Mesenchymal stem cell (in vitro differentiated cells and primary cell): ENCODE data around the gene WNK4.

Source experiments
- DNase-seq: peaks from one replicate; pipeline ENCODE4 v3.0.0-alpha.2; 2013
- H2AFZ ChIP-seq: one replicate; pipeline ENCODE4 v1.6.1; 2013; ENCODE audit warnings: low read depth, mild to moderate bottlenecking, control low read depth, inconsistent platforms, low read length, moderate library complexity
- H2AK5ac ChIP-seq: 2 replicates; pipeline ENCODE4 v1.6.1; 2013; ENCODE audit warnings: low read length, moderate library complexity, mild to moderate bottlenecking, inconsistent platforms; ENCODE audit not compliant: severe bottlenecking
- H2BK120ac ChIP-seq: one replicate; pipeline ENCODE4 v1.6.1; 2013; ENCODE audit warnings: low read depth, mild to moderate bottlenecking, inconsistent platforms, low read length, moderate library complexity
- H2BK12ac ChIP-seq, 2 experiments: one replicate each; pipeline ENCODE4 v1.6.1; 2013; ENCODE audit warnings: inconsistent platforms in 2 of 2, low read length in 2 of 2, mild to moderate bottlenecking in 2 of 2, moderate library complexity in 2 of 2, control low read depth in 1 of 2
- H2BK15ac ChIP-seq: one replicate; pipeline ENCODE4 v1.6.1; 2013; ENCODE audit warnings: mild to moderate bottlenecking, low read depth, inconsistent platforms; ENCODE audit not compliant: poor library complexity, severe bottlenecking
- H2BK5ac ChIP-seq: 2 replicates; pipeline ENCODE4 v1.6.1; 2013; ENCODE audit warnings: low read depth, mild to moderate bottlenecking, low read length, control low read depth, inconsistent platforms; ENCODE audit not compliant: poor library complexity, severe bottlenecking
- H3K14ac ChIP-seq, 2 experiments: one replicate each; pipeline ENCODE4 v1.6.1; 2013; ENCODE audit warnings: inconsistent platforms in 2 of 2, low read length in 2 of 2, control low read depth in 1 of 2, mild to moderate bottlenecking in 1 of 2, moderate library complexity in 1 of 2
- H3K18ac ChIP-seq, 2 experiments: one replicate each; pipeline ENCODE4 v1.6.1; 2013; ENCODE audit warnings: inconsistent platforms in 2 of 2, low read length in 2 of 2, control low read depth in 1 of 2, low read depth in 1 of 2, mild to moderate bottlenecking in 1 of 2
- H3K23ac ChIP-seq, 2 experiments: one replicate each; pipeline ENCODE4 v1.6.1; 2013; ENCODE audit warnings: inconsistent platforms in 2 of 2, low read length in 2 of 2, mild to moderate bottlenecking in 2 of 2, moderate library complexity in 2 of 2, control low read depth in 1 of 2
- H3K27ac ChIP-seq: 2 replicates; pipeline ENCODE4 v1.5.1; 2013; ENCODE audit warnings: mild to moderate bottlenecking, moderate library complexity, low read length, control low read depth, inconsistent platforms; ENCODE audit not compliant: poor library complexity, severe bottlenecking
- H3K27me3 ChIP-seq, 2 experiments: 2 replicates each; pipeline versions ENCODE4 v1.6.1 to v1.7.0; 2013; ENCODE audit warnings: low read length in 2 of 2, mild to moderate bottlenecking in 2 of 2, moderate library complexity in 2 of 2, control low read depth in 1 of 2, inconsistent platforms in 1 of 2; ENCODE audit not compliant: control insufficient read depth in 1 of 2, insufficient read depth in 1 of 2
- H3K36me3 ChIP-seq, 2 experiments: 2 replicates each; pipeline versions ENCODE4 v1.6.1 to v1.7.0; 2013; ENCODE audit warnings: low read length in 2 of 2, control low read depth in 1 of 2, inconsistent platforms in 1 of 2, low read depth in 1 of 2, mild to moderate bottlenecking in 1 of 2; ENCODE audit not compliant: insufficient read depth in 2 of 2, control insufficient read depth in 1 of 2
- H3K4ac ChIP-seq, 2 experiments: one replicate each; pipeline ENCODE4 v1.6.1; 2013; ENCODE audit warnings: inconsistent platforms in 2 of 2, low read length in 2 of 2, mild to moderate bottlenecking in 2 of 2, moderate library complexity in 2 of 2, control low read depth in 1 of 2, low read depth in 1 of 2
- H3K4me1 ChIP-seq: 2 replicates; pipeline ENCODE4 v1.6.1; 2013; ENCODE audit warnings: low read depth, low read length, control low read depth; ENCODE audit not compliant: control insufficient read depth, insufficient read depth
- H3K4me2 ChIP-seq: 2 replicates; pipeline ENCODE4 v1.6.1; 2013; ENCODE audit warnings: low read length, mild to moderate bottlenecking, inconsistent platforms; ENCODE audit not compliant: poor library complexity, severe bottlenecking
- H3K4me3 ChIP-seq, 2 experiments: 2 replicates each; pipeline versions ENCODE4 v1.5.1 to v1.7.0; 2013; ENCODE audit warnings: low read length in 2 of 2, mild to moderate bottlenecking in 2 of 2, control low read depth in 1 of 2, low read depth in 1 of 2; ENCODE audit not compliant: insufficient read depth in 1 of 2
- H3K79me1 ChIP-seq: replicated peaks from 2 replicates; pipeline ENCODE4 v1.6.1; 2013; ENCODE audit warnings: mild to moderate bottlenecking, control low read depth, low read length, inconsistent platforms; ENCODE audit not compliant: poor library complexity, severe bottlenecking
- H3K9ac ChIP-seq: 2 replicates; pipeline ENCODE4 v1.7.0; 2013; ENCODE audit warnings: mild to moderate bottlenecking, low read length, moderate library complexity
- H3K9me3 ChIP-seq: 2 replicates; pipeline ENCODE4 v1.7.0; 2013; ENCODE audit warnings: mild to moderate bottlenecking, low read length; ENCODE audit not compliant: control insufficient read depth
- H4K8ac ChIP-seq: one replicate; pipeline ENCODE4 v1.6.1; 2013; ENCODE audit warnings: inconsistent platforms, mild to moderate bottlenecking, low read length, moderate library complexity
- H4K91ac ChIP-seq: one replicate; pipeline ENCODE4 v1.6.1; 2013; ENCODE audit warnings: mild to moderate bottlenecking, low read length, inconsistent platforms
- WGBS: methylation state at CpG from one replicate; pipeline ENCODE4 v1.1.7; 2013; ENCODE audit warnings: mixed read lengths; 5-methylcytosine and 5-hydroxymethylcytosine counted together

The WNK4 gene

GRCh38 chr17:42833767-42834422, 53.5 kb downstream of the WNK4 start:
- WGBS, result 7% methylated on average over 17 of the region's 18 CpGs
- Histone ChIP-seq H2AK5ac (no peak overlapping the region), H3K4me3 (peak overlapping the region; percentile 93 to 94), H3K9ac (peak overlapping the region; percentile 99), H4K91ac (peak overlapping the region; percentile 65), H3K23ac (peak overlapping the region in 1 of 2 experiments; percentile 2), H4K8ac (peak overlapping the region; percentile 75), H3K27me3 (peaks cover 0 to 3% of the 10 kb centered on the region in 2 experiments), H2BK15ac (peak overlapping the region; percentile 6), H3K9me3 (no peaks in the 10 kb centered on the region), H3K36me3 (peaks cover 35 to 43% of the 10 kb centered on the region in 2 experiments), H3K4me1 (peaks cover 3% of the 10 kb centered on the region), H3K4ac (peak overlapping the region; percentile 71 to 89), H3K27ac (no peak overlapping the region), H2AFZ (peak overlapping the region; percentile 6), H2BK120ac (no peak overlapping the region), H3K79me1 (peaks cover 27% of the 10 kb centered on the region), H3K14ac (peak overlapping the region; percentile 23 to 26), H2BK5ac (peak overlapping the region; percentile 10), H2BK12ac (no peak overlapping the region), H3K4me2 (peak overlapping the region; percentile 77), H3K18ac (peak overlapping the region; percentile 82 to 91)
- DNase-seq, result no peak

GRCh38 chr17:42835732-42836131, 55.3 kb downstream of the WNK4 start:
- Histone ChIP-seq H2AFZ (no peak overlapping the region), H2BK5ac (no peak overlapping the region), H3K27ac (no peak overlapping the region), H3K79me1 (peaks cover 31% of the 10 kb centered on the region), H3K4me3 (no peak overlapping the region), H2BK15ac (no peak overlapping the region), H3K27me3 (no peaks in the 10 kb centered on the region), H3K23ac (no peak overlapping the region), H3K4me2 (no peak overlapping the region), H2BK12ac (no peak overlapping the region), H4K8ac (no peak overlapping the region), H3K9me3 (no peaks in the 10 kb centered on the region), H3K4me1 (peaks cover 3% of the 10 kb centered on the region), H3K9ac (peak overlapping the region; percentile 31), H3K4ac (no peak overlapping the region), H3K14ac (no peak overlapping the region), H3K36me3 (peaks cover 49 to 58% of the 10 kb centered on the region in 2 experiments), H2AK5ac (no peak overlapping the region), H4K91ac (no peak overlapping the region), H2BK120ac (no peak overlapping the region), H3K18ac (no peak overlapping the region)
- 99% methylated on average over 6 of the region's 6 CpGs for WGBS
- no peak for DNase-seq

GRCh38 chr17:42841975-42842685, 61.7 kb downstream of the WNK4 start:
- H3K23ac ChIP-seq, result no peak overlapping the region
- no peak overlapping the region for H2BK120ac ChIP-seq
- no peak overlapping the region for H3K4ac ChIP-seq
- H3K18ac ChIP-seq, result no peak overlapping the region
- no peak overlapping the region for H2AK5ac ChIP-seq
- H2BK15ac ChIP-seq, result no peak overlapping the region
- H4K91ac ChIP-seq, result no peak overlapping the region
- no peaks in the 10 kb centered on the region for H3K4me1 ChIP-seq
- no peak overlapping the region for H3K4me2 ChIP-seq
- no peaks in the 10 kb centered on the region for H3K27me3 ChIP-seq
- H3K14ac ChIP-seq, result no peak overlapping the region
- no peak overlapping the region for H2BK5ac ChIP-seq
- no peak overlapping the region for H3K27ac ChIP-seq
- H3K9ac ChIP-seq, result no peak overlapping the region
- H3K36me3 ChIP-seq, result peaks cover 79 to 81% of the 10 kb centered on the region in 2 experiments
- WGBS, result 92% methylated on average over 11 of the region's 11 CpGs
- H2AFZ ChIP-seq, result no peak overlapping the region
- H2BK12ac ChIP-seq, result no peak overlapping the region
- no peak overlapping the region for H3K4me3 ChIP-seq
- DNase-seq, result no peak
- H3K9me3 ChIP-seq, result no peaks in the 10 kb centered on the region
- peaks cover 31% of the 10 kb centered on the region for H3K79me1 ChIP-seq
- no peak overlapping the region for H4K8ac ChIP-seq

GRCh38 chr17:42843358-42843934, 63.0 kb downstream of the WNK4 start:
- 61% methylated on average over 5 of the region's 6 CpGs for WGBS
- Histone ChIP-seq H3K14ac (no peak overlapping the region), H4K8ac (no peak overlapping the region), H3K36me3 (peaks cover 66 to 67% of the 10 kb centered on the region in 2 experiments), H3K27me3 (no peaks in the 10 kb centered on the region), H3K9ac (peak overlapping the region; percentile 0), H3K4ac (no peak overlapping the region), H3K4me2 (no peak overlapping the region), H2AFZ (no peak overlapping the region), H3K23ac (no peak overlapping the region), H3K4me1 (peaks cover under 1% of the 10 kb centered on the region), H3K9me3 (no peaks in the 10 kb centered on the region), H2BK15ac (no peak overlapping the region), H3K79me1 (peaks cover 23% of the 10 kb centered on the region), H2BK5ac (no peak overlapping the region), H3K4me3 (no peak overlapping the region), H3K18ac (no peak overlapping the region), H3K27ac (no peak overlapping the region), H4K91ac (no peak overlapping the region), H2AK5ac (no peak overlapping the region), H2BK12ac (peak overlapping the region in 1 of 2 experiments; percentile 45), H2BK120ac (no peak overlapping the region)
- peak; percentile 73 for DNase-seq
